GM19438 (cell line): ENCODE data around the gene BORCS5.

Experiments used
- ATAC-seq: cut with Tn5 transposase; IDR thresholded peaks from one replicate; pipeline ENCODE4 v1.9.1; 2021; ENCODE audit warnings: low read depth; ENCODE audit not compliant: unreplicated experiment

Gene BORCS5

GRCh38 chr12:12427568-12427967, 70.7 kb downstream of the BORCS5 start:
- ATAC-seq = no peak

GRCh38 chr12:12428047-12428446, 71.2 kb downstream of the BORCS5 start:
- ATAC-seq = no peak

GRCh38 chr12:12428961-12429657, 72.2 kb downstream of the BORCS5 start:
- ATAC-seq = no peak

GRCh38 chr12:12432364-12432763, 75.5 kb downstream of the BORCS5 start:
- ATAC-seq = no peak

DNA sequence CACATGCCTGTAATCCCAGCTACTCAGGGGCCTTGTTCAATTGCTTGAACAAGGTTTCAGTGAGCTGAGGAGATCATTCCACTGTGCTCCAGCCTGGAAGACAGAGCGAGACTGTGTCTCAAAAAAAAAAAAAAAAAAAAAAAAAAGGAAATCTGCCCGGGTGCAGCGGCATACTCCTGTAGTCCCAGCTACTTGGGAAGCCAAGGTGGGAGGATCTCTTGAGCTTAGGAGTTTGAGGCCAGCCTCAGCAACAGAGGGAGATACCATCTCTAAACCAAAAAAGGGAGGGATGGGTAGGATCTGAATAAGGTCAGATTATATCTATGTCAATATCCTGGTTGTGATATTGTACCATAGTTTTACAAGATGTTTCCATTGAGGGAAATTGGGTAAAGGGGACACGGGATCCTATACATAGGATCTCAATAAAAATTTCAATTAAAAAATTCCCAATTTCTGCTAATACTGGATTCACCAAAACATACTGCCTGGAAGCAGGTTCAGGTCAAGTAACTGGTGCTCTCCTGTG, 76.4 kb downstream of the BORCS5 start:
- no peak for ATAC-seq

GRCh38 chr12:12436831-12437345, 80.0 kb downstream of the BORCS5 start:
- no peak for ATAC-seq

GRCh38 chr12:12439636-12440035, 82.8 kb downstream of the BORCS5 start:
- ATAC-seq = no peak

DNA sequence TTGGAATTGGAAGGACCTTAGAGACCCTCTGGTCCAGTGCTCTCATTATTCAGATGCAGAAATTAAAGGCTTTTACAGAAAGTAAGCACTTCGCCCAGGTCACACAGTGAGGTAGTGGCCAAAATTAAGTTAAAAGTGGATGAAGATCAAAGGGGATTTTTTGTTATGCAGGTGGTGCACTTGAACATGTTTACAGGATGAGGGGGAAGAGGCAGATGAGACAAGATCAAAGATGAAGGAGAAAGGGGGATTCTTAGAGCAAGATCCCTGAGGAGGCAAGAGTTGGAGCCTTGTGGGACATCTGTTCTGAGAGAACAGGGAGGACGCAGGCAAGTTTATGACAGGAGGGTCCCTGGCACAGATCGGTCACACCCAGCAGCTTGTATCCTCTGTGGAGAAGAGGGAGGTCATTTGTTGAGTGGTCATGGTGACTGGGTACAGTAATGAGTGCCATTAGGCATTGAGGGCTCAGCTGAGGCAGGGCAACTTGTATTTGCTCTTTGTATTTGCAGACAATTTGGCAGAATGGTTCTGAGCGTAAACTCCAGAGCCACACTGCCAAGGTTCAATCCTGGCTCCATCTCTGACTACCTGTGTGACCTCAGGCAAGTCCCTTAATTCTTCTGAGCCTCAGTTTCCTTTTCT, 84.0 kb downstream of the BORCS5 start:
- no peak for ATAC-seq

- no peak for ATAC-seq
Measured at GRCh38 chr12:12441429-12441807, 84.5 kb downstream of the BORCS5 start.

DNA sequence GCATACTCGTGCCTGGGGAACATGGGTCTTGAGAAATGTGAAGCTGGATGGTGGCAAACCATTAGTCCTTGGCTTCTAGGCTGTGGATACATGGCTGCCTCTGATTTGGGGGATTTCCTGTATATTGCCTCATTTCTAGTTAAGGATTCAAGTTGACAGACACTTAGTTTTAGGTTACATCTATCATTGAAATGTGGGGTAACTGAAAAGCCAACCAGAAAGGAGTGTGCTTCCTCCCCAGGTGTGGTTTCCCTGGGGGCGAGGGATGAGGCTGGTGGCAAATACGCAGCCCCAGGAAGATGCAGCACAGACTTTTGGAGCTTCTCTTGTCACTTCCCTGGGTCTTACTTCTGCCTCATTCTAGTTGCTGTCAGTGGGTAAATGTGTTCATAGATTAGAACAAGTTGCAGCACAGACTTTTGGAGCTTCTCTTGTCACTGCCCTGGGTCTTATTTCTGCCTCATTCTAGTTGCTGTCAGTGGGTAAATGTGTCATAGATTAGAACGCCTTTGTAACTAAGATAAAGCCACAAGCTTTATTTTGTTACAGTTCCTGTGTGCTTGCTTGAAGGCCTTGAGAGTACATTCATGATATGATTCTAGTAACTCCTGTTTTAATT, 85.1 kb downstream of the BORCS5 start:
- ATAC-seq = no peak

DNA sequence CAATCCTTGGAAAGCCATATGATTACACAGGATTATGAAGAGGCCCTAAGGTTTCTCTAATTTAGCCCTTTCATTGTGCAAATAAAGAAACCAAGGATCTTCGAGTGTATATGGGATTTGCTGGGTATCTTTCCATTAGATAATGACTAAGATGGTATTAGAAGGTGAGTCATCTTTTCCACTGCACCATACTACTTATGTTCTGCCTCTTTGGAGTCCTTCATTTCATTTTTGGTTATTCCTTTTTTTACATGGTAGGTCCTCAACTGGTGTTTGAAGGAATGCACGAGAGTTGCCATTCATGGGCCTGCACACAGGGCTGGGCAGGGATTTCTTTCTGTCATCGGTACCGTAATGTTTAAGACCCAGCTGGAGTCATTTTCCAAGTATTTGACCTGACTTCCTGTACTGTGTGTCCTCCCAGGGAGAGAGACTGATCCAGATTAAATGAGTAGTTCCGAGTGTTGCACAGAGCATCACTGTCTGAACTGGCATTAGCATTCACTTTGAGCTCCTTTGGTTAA, 85.7 kb downstream of the BORCS5 start:
- ATAC-seq = no peak

DNA sequence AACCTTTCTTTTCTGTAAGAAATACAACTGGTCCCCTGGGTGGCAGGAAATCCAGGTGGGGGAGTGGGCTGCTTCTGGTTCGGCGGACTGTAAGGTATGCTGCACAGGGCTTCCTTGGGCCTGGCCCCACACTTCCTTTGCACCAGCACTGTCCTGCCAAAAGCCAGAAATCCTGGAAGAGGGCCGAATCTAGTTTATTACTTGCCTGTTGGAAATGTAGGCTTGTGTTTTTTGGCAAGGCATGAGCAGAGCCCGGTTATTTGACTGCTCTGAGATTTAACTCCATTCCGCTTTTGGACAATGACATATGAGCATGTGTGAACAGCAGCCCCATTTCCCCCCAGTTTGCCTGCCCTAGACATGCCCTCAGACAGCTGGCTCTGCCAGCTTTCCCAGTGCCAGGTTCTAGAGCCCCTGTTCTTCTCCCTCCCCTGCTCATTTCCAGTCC, 86.6 kb downstream of the BORCS5 start:
- no peak for ATAC-seq

DNA sequence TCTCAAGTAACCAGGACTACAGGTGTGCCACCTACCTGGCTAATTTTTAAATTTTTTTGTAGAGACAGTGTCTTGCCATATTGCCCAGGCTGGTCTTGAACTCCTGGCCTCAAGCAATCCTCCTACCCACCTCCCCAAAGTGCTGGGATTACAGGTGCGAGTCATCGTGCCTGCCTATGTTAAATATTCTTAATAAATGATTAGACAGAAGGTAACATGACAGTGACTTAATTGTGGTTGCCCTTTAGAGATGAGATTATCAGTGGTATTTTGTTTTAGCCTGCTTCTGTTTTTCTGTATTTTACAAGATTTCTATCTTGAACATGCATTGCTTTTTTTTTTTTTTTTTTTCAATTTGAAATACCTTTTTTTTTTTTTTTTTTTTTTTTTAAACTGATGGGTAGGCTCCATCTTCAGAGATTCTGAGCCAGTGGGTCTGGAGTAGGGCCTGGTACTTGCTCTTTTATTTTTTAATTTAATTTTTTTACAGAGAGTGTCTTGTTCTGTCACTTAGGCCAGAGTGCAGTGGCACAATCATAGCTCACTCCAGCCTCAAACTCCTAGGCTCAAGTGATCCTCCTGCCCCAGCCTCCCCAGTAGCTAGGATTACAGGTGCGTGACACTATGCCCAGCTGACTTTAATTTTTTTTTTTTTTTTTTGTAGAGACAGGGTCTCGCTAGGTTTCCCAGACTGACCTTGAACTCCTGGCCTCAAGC, 88.4 kb downstream of the BORCS5 start:
- ATAC-seq = no peak

GRCh38 chr12:12445882-12446181, 89.0 kb downstream of the BORCS5 start:
- no peak for ATAC-seq

- no peak for ATAC-seq
Measured at GRCh38 chr12:12446786-12447185, 89.9 kb downstream of the BORCS5 start.

DNA sequence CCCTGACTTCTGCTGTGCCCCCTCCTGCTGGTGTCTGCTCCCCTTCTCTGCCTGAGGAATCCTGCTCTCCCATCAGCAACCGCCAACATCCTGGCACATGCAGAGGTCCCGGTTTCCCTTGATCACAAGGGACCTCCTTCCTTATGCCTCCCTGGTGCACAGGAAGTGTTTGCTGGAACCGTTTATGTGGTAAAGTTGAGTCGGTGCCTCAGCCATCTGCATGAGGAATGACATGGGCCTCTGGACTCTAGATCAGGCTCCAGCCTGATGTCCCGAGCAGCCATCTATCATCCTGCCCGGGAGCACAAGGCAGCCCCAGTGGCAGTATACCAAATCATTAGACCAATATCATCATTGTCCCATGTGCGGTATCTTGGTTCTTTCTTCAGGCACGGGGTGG, 90.4 kb downstream of the BORCS5 start:
- ATAC-seq = no peak

GRCh38 chr12:12447837-12448236, 91.0 kb downstream of the BORCS5 start:
- ATAC-seq = no peak

- ATAC-seq = no peak
Measured at GRCh38 chr12:12449533-12450025, 92.7 kb downstream of the BORCS5 start.

DNA sequence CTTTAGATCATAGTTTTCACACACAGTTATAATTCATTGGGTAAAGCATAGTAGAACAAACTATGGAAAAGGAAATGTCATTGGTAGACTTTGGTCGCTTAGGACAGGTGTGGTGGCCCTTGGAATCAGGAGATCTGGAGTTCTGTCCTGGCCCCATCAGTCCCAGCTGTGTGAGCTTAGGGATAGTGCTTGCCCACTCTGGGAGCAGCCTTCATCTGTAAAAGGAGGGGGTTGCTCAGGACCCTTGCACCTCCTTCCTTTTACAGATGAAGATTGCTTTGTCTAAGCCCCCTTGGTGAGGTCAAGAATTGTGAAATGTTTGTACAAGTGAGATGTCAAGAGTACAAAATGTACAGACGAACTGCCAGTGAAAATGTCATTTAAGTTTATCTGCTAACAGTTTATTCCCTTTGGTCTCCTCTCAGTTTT, 93.2 kb downstream of the BORCS5 start:
- no peak for ATAC-seq

GRCh38 chr12:12451098-12451497, 94.2 kb downstream of the BORCS5 start:
- no peak for ATAC-seq
